NCI-H1417 (cell line): ENCODE measurements around the gene SLC6A13.

ENCODE experiments used
- DNase-seq, 3 experiments: peaks; one replicate each; lab custom pipeline; 2025; lab: John Stamatoyannopoulos, UW

Gene SLC6A13

DNA sequence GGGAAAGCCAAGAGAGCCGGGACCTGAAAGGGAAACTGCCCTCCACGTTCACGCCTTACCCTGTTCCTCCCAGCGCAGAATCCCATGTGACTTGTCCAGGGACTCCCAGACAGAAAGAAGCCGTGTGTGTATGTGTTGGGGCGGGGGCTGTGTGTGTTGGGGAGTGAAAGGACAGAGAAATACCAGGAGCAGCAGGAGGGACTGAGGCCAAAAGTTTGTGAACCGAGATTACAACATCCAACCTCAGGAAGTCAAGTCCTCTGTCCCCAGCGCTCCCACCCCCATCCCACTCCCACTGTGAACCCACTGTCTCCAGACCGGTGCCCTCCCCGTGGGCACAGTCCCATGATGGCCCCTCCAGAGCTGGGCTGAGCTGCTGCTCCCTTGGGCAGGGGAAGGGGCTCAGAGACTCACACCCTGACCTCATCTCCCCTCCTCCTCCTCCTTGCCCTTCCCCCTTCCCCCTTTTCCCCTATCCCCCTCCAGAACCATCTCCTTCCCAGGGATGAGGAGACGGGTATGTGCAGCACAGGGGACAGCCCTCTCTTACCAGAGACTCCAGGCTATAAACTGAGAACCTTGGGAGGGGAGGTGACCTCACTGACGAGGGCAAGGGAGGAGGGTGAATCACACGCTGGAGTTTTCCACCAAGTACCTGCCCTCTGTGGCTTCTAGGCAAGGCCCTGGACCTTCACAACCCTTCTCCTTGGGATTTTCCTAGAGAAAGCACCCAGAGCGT, 48.5 kb downstream of the SLC6A13 start, which contains the start of gene SLC6A12:
Gene SLC6A12 (minus strand): TSS at position 155 of the 739 bp plus-strand sequence. CDS start 4,171 bp downstream, outside the sequence.
- no peak for DNase-seq

DNA sequence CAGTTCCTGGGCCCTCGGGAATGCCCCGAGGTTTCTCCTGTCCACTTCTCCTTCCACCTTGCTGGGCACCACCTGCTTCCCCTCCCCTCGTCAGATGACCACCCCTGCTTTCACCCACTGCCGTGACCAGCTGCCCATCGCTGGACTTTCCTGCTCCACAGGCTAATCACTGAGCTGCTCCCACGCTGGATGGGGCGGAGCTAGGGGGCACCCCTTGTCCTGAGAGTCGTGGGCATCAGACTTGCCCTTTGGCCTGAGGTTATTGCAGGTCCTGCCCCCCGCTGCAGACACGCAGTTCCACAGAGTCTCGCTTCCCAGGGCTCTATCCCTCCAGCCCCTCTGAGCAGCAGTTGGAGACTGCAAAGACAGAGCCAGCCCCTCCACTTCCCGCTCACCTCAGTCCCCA, 49.1 kb downstream of the SLC6A13 start:
- peak in 1 of 3 experiments; percentile 35 for DNase-seq

DNA sequence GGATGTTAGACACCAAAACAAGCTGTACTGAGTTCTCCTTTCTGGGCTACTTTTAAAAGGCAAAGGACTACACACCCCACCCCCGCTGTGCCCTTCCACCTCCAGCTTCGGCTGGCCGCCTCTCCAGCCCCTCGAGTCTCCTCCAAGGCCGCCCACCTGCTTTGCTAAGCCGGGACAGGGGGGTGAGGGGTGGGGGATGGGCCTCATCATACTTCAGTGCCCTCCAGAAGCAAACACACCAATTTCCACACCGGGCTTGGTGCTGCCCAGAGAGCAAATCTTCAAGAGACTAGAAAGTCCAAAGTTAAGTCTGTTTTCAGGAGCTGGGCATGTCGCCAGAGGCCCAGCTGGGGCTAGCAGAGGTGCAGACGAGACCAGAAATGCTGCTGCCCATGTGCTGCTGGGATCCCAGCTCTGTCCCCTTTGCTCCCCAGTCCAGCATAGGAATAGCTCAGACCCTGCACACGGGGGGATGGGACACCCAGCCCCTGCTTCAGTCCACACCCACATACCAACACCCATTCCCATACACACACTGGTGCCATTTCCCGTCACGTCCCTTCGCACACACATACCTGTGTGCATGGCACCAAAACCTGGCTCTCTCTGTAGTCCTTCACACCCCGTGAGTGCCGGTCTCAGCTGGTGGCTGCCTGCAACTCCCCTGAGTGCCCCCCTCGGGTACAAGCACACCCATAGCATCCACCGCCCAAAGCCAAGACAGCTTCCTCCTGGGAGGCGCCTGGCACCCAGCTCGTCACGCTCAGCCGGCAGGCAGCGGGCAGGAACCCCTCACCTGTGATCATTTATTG, 49.7 kb downstream of the SLC6A13 start:
- peak in 1 of 3 experiments; percentile 35 for DNase-seq

DNA sequence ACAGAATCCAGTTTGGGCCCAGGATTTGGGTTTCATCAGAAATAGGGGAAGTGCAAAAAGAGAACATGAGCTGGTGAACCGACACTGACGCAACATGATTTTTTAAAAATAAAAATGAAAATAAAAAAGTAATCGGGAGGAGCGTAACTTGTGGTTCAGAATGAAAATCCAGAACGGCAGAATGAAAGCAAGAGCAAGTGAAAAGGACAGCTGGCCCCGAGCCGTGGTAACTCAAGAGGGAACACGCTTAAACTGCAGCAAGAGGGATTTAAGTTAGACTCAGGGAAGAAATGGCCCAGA, 50.3 kb downstream of the SLC6A13 start:
- DNase-seq = no peak

DNA sequence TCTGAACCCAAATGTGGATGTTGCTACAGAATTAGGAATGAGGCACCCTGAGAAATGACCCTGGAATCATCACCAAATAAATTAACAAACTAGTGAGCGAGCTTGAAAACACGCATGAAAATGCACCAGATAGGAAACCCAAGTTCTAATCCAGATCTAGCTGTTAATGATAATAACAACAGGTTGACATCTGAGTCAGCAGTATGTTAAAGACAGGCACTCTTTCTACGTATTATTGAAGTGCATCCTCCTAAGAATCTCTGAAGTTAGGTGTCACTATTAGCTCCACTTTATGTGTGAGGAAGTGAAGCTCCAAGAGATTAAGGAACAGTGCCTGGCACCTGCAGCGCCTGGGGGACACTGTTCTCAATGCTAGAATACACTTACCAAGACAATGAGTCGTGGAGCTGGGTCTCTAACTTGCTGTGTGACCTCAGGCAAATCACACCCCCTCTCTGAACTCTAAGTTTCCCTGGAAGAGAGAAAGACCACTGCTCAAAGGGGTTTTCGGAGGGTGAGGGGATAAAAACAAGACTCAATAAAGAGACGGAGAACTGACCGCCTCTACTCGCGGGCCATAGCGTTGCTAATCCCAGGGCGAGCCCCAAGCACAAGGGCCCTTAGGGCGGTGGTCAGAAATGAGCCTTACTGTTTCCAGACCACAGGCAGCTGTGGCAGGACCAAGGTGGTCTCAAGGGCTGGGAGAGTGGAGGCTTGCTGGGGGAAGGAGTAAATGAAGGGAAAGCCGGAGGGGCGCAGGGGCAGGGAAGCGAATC, 50.8 kb downstream of the SLC6A13 start:
- DNase-seq = no peak

DNA sequence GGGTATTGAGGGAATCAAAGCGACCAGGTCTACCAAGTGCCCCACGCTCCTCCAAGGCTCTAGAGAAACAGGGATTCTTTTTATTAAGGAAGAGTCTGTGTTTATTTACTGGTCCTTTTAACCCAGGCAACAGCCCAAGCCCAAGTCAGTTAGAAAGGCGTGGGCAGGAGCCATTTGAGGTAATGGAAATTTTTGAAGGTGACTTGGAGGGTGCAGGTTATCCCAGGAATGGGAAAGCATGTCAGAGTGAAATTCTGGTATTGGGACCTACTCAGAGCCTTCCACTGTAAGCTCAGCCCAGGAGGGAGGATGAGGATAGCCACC, 51.5 kb downstream of the SLC6A13 start:
- DNase-seq = no peak

DNA sequence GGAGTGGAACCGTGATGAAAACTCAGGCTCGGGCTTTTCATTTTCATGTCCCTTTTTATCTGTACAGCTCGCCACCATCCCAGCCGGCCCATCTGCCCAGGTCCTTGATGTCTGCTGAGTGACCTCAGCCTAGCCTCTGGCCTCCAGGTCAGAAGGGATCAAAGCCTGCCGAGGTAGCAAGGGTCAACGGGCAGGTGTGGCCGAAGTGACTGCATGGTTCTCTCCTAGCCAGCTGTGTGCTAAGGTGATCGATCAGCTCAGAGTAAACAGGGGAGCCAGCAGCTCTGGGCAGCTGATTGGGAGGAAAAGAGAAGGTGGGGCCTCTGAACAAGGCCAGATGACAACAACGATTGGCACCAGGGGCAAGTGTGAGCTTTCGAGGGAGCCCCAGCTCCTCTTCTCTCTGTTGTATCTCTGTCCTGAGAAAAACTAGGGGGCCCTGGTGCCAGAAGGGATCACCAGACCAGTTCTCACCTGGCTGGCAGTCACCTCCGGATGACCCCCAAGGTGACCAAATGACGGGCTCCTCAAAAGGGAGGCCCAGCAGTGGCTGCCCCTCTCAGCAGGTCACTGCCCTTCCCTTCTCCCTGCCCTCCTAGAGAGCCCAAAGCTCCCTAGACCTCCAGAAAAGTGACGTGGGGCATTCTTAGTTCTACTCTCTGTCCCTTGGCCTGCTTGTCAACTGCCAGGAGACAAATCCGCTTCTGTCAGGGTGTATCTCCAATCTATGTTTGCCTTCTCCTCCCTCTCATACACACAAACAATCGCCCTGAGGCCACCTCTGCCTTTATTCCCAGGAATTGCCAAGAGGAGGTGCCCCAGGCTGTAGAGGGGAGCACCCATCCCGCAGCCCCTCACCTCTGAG, 52.1 kb downstream of the SLC6A13 start:
- no peak for DNase-seq

DNA sequence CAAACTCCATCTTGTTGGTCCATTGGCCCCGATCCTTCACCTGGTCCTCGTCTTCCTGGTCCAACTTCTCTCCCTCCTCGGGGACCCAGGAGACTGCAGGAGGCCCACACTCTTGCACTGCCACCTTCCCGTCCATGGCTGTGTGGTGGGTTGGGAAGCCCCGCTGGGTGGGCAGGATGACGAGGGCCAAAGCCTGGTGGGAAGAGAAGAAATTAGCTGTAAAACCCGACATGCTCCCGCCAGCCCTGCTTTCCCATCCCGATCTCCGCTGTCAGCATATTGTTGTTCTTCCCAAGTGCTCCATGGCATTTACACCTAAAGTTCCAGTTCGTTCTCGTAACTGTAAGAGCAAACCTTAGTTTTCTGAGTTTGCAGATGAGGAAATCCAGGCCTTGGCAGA, 52.8 kb downstream of the SLC6A13 start:
- DNase-seq = no peak

DNA sequence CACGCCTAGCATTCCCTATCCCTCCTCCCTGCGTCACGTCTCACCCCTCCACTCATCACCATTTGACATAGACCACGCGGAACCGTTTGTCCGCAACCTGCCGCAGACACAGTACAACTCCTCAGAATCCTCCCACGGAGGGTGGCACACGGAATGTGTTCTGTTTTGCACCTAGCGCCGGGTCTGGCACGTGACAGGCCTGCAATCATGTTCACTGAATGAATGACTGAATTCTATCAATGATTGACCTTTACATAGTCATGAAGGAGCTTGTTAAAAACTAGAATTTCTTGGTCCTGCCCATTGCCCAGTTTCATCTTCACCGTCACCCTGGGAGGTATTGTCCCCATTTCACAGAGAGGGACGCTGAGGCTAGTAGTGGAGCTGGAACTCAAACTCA, 53.4 kb downstream of the SLC6A13 start:
- no peak for DNase-seq

DNA sequence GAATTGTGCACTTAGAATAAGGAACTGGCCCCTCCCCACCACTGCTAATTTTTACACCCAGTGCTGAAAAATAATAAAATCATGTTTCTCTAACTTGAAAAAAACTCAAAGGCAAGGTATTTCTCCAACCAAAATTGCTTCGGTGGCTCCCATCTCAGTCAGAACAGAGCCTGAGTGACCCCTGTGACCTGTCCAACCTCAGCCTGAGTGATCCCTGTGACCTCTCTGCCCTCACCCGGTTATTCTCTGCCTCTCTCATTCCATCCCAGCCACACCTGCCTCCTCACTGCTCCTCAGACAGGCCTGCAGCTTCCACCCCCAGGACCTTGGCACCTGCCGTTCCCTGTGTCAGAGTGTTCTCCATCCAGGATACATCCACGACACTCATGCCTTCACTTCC, 53.8 kb downstream of the SLC6A13 start:
- no peak for DNase-seq

DNA sequence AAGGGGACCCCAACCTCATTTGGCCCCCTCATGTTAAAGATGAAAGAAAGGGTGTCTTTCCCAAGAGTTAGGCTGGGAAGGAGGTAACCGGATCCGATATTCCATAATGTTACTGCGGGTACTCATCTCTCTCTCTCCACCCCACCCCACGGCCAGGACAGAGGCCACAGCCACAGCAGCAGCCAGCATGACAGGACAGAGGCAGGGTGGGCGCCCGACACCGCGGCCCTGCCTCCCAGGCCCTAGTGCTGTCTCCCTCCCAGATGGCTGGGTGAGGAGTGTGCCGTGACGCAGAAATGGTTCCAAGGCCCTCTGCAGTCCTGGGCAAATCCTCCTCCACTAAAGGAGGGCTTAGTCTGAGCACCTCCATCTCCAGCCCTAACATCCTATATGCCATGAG, 54.8 kb downstream of the SLC6A13 start:
- no peak for DNase-seq

DNA sequence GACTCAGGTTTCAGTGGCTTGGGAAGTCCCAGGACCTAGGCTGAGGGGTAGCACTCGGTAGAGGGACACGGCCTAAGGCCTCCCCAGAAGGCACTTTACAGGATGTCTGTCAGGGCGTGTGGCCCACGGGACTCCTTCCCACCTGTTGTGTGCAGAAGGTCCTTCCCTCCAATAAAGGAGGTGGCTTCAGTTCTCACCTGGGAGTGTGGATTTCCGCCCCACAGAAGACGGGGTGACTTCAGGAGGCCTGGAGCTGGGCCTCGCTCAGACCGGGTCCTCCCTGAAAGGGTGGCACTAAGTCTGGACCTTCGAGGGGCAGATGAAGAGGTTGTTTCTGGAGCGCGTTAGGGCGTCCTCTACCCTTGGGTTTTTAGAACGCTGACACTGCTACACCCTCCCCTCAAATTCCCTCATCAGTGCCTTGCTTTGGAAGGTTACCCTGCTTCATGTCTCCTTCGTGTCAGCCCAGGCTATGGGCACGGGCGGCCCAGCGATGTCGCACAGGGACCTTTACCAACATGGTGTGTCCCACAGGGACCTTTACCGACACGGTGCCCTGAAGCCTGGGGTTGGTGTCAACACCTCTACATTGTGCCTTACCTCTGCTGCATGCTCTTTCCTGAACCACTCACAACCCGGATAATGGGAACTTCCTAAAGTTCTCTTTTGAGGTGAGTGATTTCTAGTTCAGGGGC, 55.7 kb downstream of the SLC6A13 start:
- no peak for DNase-seq

DNA sequence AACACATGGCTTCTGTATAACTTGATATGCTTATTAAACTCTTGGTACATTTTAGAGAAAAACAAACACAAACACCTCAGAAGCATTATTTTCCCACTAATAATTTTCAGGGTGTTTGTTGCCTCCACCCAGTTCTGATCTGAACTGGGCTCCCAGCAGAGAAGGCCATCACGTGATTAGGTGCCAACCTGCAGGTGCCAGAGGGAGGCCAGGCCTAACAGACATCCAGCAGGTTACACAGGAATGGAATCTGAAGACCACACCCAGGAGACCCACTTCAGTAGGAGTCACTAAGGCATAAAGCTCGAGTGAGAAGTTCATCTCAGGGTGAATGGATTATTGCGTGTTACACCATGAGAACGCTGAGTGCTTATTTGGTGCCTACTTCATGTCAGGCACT, 57.6 kb downstream of the SLC6A13 start:
- DNase-seq = peak in 1 of 3 experiments; percentile 9

DNA sequence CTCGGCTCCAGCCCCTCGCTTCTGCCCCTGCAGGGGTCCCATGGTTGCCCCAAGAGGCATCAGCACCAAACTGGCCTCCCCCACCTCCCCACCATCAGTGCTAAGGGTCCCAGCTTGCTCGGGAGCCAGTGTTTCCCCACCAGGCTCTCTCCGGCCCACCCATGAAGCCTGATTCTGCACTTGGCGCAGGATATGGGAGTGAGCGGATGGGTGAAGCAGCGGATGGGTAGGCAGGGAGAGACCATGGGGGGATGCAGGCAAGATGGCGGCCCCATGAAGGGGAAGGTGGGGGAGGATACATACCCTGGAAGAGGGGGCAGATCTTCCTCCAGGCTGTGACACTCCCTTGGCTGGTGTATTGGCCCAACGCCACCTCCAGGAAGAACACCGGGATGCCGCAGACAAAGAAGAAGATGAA, 58.4 kb downstream of the SLC6A13 start:
- DNase-seq = no peak

DNA sequence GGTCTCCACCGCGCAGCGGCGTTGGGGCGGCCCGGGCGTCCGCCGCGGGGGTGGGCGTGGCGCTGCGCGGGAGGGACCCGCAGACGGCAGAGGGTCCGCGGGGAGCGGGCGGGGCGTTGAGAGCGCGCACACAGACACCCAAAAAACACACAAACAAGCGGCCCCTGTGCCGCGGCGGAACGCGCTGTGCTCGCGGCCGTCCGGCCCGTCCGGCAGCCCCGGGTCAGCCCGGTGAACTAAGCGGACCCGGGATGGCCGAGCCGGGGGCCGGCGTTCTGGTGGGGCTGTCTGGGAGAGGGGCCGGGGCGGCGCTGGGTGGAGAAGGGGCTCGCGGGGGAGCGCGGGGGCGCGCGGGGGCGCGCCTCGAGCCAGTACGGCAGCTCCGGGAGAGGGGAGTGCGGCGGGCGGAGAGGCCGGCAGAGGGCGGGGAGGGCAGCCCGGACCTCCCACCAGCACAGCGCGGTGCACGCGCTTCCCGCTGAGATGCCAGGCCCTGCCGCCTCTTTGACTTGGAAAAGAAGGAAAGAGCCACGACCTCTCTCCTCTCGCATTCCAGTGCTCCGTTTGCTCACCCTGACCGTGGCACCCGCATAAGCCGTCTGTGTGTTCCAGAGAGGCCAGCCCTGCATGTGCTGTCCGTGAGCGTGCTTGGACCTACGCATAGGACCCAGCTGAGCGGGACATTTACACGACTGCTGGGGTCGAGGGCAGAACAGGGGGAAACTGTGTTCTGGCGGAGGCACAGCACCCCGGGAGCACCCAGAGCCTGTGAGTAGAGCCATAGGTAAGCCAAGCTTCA, 59.0 kb downstream of the SLC6A13 start:
- DNase-seq = peak in 2 of 3 experiments; percentile 35 to 45

DNA sequence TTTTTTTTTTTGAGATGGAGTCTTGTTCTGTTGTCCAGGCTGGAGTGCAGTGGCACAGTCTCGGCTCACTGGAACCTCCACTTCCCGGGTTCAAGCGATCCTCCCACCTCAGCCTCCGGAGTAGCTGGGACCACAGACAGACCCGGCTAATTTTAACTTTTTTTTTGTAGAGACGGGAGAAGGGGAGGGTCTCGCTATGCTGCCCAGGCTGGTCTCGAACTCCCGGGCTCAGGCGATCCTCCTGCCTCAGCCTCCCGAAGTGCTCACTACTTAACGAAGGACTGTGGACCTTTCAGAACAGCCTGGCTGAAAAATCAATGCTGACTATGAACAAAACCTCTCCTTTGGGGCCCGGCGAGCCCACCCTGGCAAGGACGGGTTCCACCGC, 59.6 kb downstream of the SLC6A13 start:
- DNase-seq = no peak

DNA sequence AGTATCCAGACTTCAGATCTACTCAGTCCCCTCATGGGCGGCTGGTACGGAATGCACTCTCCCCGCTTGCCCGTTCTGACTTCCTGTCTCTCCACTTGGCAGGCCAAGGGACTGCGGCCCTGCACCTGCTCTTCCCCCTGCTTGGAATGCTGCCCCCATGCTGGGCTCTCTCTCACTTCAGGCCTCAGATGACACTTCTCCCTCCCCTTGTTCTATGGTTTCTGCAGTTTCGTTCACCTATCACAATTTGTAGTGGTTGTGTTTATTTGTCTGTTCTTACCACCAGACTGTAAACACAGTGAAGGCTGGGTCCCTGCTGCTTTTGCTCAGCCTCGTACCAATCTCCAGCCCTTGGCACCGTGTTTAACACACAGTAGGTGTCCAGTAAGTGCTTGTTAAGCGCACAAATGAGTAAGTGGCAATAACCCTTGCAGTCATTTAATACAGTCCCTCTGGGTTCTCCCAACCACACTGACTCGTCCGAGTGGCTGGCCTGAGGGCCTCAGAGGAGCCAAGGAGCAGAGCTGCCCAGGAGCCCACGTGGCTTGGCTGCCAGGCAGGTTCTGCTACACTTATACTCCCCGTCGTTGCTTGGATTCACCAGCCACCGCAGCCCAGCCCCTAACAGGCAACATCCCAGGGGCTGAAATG, 60.4 kb downstream of the SLC6A13 start:
- DNase-seq = peak; percentile 63 to 98 (median 94)

DNA sequence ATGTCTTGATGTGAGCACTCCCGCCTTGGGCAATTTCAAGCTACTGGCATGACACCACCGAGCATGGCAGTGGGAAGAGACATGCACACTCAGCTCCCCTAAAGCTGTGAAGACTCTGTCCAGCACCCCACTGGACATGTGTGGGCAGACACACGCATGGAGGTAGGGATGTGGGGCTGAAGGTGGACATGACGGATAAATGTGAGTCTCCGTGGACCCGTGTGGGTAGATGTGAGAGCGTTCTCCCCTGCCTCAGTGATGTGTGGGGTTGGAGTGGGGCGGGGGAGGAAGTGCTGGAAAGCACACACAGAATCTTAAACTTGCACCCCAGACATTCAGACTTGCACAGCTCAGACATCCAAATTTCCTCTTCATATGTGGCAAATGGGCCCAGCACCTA, 61.3 kb downstream of the SLC6A13 start:
- DNase-seq = no peak

DNA sequence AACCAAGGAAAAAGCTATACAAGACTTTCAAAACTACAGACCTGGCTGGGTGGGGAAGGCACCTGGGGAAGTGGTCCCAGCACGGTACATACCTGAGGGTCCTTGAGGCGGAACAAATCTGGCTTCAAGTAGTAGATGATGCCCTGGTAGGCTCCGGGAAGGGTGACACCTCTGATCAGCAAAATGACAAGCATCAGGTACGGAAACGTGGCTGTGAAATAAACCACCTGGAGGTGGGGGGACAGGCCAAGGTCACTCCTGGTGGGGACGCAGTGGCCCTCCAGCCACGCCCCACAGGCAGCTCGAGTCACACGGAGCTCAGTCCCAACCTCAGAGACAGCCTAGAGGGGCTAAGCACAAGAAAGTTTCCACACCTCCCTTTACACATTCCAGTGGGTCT, 63.9 kb downstream of the SLC6A13 start:
- DNase-seq = no peak
